Hepatocyte (in vitro differentiated cells): ENCODE data around the gene TEX22. TPM values are rescaled to one million over a fixed set of nuclear protein-coding genes. Genes with fewer than 3 reads are reported as not detected.
A peak's percentile ranks its signal among the peaks of the same experiment; 100 is the strongest.

Experiments
- DNase-seq: peaks from one replicate; pipeline ENCODE4 v3.0.0-alpha.2; 2016; ENCODE audit warnings: low spot score
- H2AFZ ChIP-seq: fragments of 200-600 bp; sonication (generic); 2 replicates; pipeline ENCODE4 v1.6.0; 2016; ENCODE audit warnings: antibody characterized with exemption, mild to moderate bottlenecking
- H3K27ac ChIP-seq: fragments of 200-600 bp; sonication (generic); 2 replicates; pipeline ENCODE4 v1.5.1; 2016; ENCODE audit warnings: mild to moderate bottlenecking
- H3K27me3 ChIP-seq: fragments of 200-600 bp; sonication (generic); 2 replicates; pipeline ENCODE4 v1.6.1; 2016
- H3K36me3 ChIP-seq: fragments of 200-600 bp; sonication (generic); replicated peaks from 2 replicates; pipeline ENCODE4 v1.5.1; 2016; ENCODE audit warnings: low read depth; ENCODE audit not compliant: insufficient read depth
- H3K4me1 ChIP-seq: fragments of 200-600 bp; sonication (generic); 2 replicates; pipeline ENCODE4 v1.5.1; 2016; ENCODE audit warnings: mild to moderate bottlenecking, moderate library complexity; ENCODE audit not compliant: insufficient read depth
- H3K4me2 ChIP-seq: fragments of 200-600 bp; sonication (generic); 2 replicates; pipeline ENCODE4 v1.6.0; 2016
- H3K4me3 ChIP-seq: fragments of 200-600 bp; sonication (generic); 2 replicates; pipeline ENCODE4 v1.5.1; 2016; ENCODE audit warnings: mild to moderate bottlenecking
- H3K79me2 ChIP-seq: fragments of 200-600 bp; sonication (generic); 2 replicates; pipeline ENCODE4 v1.6.0; 2017; ENCODE audit warnings: mild to moderate bottlenecking
- H3K9me2 ChIP-seq: fragments of 200-600 bp; sonication (generic); replicated peaks from 2 replicates; pipeline ENCODE4 v1.6.0; 2017; ENCODE audit warnings: mild to moderate bottlenecking; ENCODE audit not compliant: insufficient read depth
- H3K9me3 ChIP-seq: fragments of 200-600 bp; sonication (generic); 2 replicates; pipeline ENCODE4 v1.5.1; 2016; ENCODE audit warnings: low read depth, mild to moderate bottlenecking
- H4K20me1 ChIP-seq: fragments of 200-600 bp; sonication (generic); 2 replicates; pipeline ENCODE4 v1.6.0; 2016; ENCODE audit warnings: mild to moderate bottlenecking; ENCODE audit not compliant: insufficient read depth, poor library complexity, severe bottlenecking
- CTCF ChIP-seq: fragments of 200-600 bp; sonication (generic); IDR thresholded peaks from 2 replicates; pipeline ENCODE4 v1.5.1; 2016; ENCODE audit warnings: antibody characterized with exemption, mild to moderate bottlenecking; ENCODE audit not compliant: poor library complexity
- EZH2 ChIP-seq: fragments of 200-600 bp; sonication (generic); IDR thresholded peaks from 2 replicates; pipeline ENCODE4 v1.6.1; 2016; ENCODE audit warnings: antibody characterized with exemption, mild to moderate bottlenecking, borderline replicate concordance
- EZH2phosphoT487 ChIP-seq: fragments of 200-600 bp; sonication (generic); IDR thresholded peaks from one replicate; pipeline ENCODE4 v1.6.1; 2018; ENCODE audit warnings: antibody characterized with exemption, mild to moderate bottlenecking, low read depth, moderate library complexity; ENCODE audit not compliant: unreplicated experiment, severe bottlenecking
- WGBS: methylation state at CpG from one replicate; pipeline ENCODE4 v1.1.6; 2016; ENCODE audit warnings: low lambda C conversion rate; ENCODE audit errors: missing lambda C conversion rate; 5-methylcytosine and 5-hydroxymethylcytosine counted together
- polyA plus RNA-seq: library from polyadenylated mRNA; unstranded; fragments of >200 nt; fragmentation: Nextera tagmentation; extraction: Ambion mirVana; gene quantifications from 2 replicates; pipeline ENCODE4 v1.2.1, GENCODE V29; 2016
- total RNA-seq: library from RNA; depleted of rRNA; stranded (reverse); fragments of >200 nt; gene quantifications from 2 replicates; pipeline ENCODE4 v1.2.3, GENCODE V29; 2014

Gene TEX22
- total and polyA plus RNA-seq, 2 experiments from 2014 or later: 0.76 TPM; not detected in 1

GRCh38 chr14:105413544-105413886 lies 15.2 kb downstream of the TEX22 start:
- Histone ChIP-seq H3K4me3 (no peak overlapping the region), H2AFZ (no peak overlapping the region), H3K36me3 (no peaks in the 10 kb centered on the region), H3K4me1 (peaks cover 15% of the 10 kb centered on the region), H3K27me3 (peaks cover 20% of the 10 kb centered on the region), H3K4me2 (no peak overlapping the region), H3K79me2 (no peaks in the 10 kb centered on the region), H4K20me1 (no peaks in the 10 kb centered on the region), H3K27ac (no peak overlapping the region), H3K9me3 (no peaks in the 10 kb centered on the region), H3K9me2 (no peaks in the 10 kb centered on the region)
- DNase-seq: no peak
- TF ChIP-seq EZH2phosphoT487 (no peak), EZH2 (no peak), CTCF (no peak)
- WGBS: 97% methylated on average over 2 of the region's 2 CpGs

- Histone ChIP-seq H3K9me3 (no peaks in the 10 kb centered on the region), H3K36me3 (no peaks in the 10 kb centered on the region), H3K4me1 (peaks cover 24% of the 10 kb centered on the region), H2AFZ (peak overlapping the region; percentile 46), H3K4me3 (peak overlapping the region; percentile 49), H3K27me3 (peaks cover 16% of the 10 kb centered on the region), H3K79me2 (peaks cover 7% of the 10 kb centered on the region), H3K9me2 (no peaks in the 10 kb centered on the region), H4K20me1 (no peaks in the 10 kb centered on the region), H3K4me2 (peak overlapping the region; percentile 78), H3K27ac (no peak overlapping the region)
- TF ChIP-seq EZH2 (no peak), CTCF (peak; percentile 54), EZH2phosphoT487 (no peak)
- WGBS: 5% methylated on average over 68 of the region's 79 CpGs
- DNase-seq: peak; percentile 86
Observed at GRCh38 chr14:105414456-105415371, 16.4 kb downstream of the TEX22 start.

GRCh38 chr14:105415481-105416428 lies 17.4 kb downstream of the TEX22 start:
- Histone ChIP-seq H2AFZ (peak overlapping the region; percentile 46), H3K4me2 (peak overlapping the region; percentile 78), H3K27me3 (peaks cover 8% of the 10 kb centered on the region), H4K20me1 (no peaks in the 10 kb centered on the region), H3K9me3 (no peaks in the 10 kb centered on the region), H3K36me3 (no peaks in the 10 kb centered on the region), H3K9me2 (no peaks in the 10 kb centered on the region), H3K27ac (no peak overlapping the region), H3K4me3 (peak overlapping the region; percentile 49), H3K4me1 (peaks cover 22% of the 10 kb centered on the region), H3K79me2 (peaks cover 13% of the 10 kb centered on the region)
- no peak for DNase-seq
- 95% methylated on average over 25 of the region's 25 CpGs for WGBS
- TF ChIP-seq EZH2: no peak
- no peak for TF ChIP-seq CTCF
- TF ChIP-seq EZH2phosphoT487: no peak
